GM23338 (cell line): ENCODE measurements around the gene WBP2NL.

Experiments used
- EZH2 ChIP-seq: fragments of 200-600 bp; sonication (generic); IDR thresholded peaks from one replicate; pipeline ENCODE4 v1.8.0; 2017; ENCODE audit warnings: antibody characterized with exemption, mild to moderate bottlenecking, low read depth; ENCODE audit not compliant: unreplicated experiment
- EZH2phosphoT487 ChIP-seq: fragments of 200-600 bp; sonication (generic); IDR thresholded peaks from one replicate; pipeline ENCODE4 v1.8.1; 2018; ENCODE audit warnings: antibody characterized with exemption; ENCODE audit not compliant: unreplicated experiment
- TF ChIP-seq, protein P1 (sequence below), 2 experiments: fragments of 200-600 bp in 1 of 2; sonication (generic) in 1 of 2; conservative IDR thresholded peaks; 2 replicates each; pipeline versions ENCODE4 v1.5.1 to v1.6.1; 2016 to 2017; ENCODE audit warnings: antibody characterized with exemption in 2 of 2, low read depth in 2 of 2, mild to moderate bottlenecking in 2 of 2, moderate library complexity in 1 of 2

DNA sequence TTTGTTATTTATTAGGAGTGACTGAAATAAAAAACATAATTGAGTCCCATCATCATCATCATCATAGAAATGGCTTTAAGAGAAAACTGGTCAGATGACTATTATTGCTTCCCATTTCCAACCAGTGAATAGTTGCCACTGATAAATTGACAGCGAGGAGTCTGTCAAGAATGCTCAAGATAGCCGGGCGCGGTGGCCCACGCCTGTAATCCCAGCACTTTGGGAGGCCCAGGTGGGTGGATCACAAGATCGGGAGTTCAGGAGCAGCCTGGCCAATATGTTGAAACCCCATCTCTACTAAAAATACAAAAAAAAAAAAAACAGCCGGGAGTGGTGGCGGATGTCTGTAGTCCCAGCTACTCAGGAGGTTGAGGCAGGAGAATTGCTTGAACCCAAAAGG is 1.9 kb downstream of the WBP2NL start:
- TF ChIP-seq EZH2: no peak
- TF ChIP-seq EZH2phosphoT487: no peak
- TF ChIP-seq, protein P1, sequence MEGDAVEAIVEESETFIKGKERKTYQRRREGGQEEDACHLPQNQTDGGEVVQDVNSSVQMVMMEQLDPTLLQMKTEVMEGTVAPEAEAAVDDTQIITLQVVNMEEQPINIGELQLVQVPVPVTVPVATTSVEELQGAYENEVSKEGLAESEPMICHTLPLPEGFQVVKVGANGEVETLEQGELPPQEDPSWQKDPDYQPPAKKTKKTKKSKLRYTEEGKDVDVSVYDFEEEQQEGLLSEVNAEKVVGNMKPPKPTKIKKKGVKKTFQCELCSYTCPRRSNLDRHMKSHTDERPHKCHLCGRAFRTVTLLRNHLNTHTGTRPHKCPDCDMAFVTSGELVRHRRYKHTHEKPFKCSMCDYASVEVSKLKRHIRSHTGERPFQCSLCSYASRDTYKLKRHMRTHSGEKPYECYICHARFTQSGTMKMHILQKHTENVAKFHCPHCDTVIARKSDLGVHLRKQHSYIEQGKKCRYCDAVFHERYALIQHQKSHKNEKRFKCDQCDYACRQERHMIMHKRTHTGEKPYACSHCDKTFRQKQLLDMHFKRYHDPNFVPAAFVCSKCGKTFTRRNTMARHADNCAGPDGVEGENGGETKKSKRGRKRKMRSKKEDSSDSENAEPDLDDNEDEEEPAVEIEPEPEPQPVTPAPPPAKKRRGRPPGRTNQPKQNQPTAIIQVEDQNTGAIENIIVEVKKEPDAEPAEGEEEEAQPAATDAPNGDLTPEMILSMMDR (conservative IDR thresholded peaks at IDR 0.05; ENCODE audit: low read depth in 2 of 2): no peak
